GM12864 (cell line): ENCODE results near the gene TIRAP.

Experiments
- DNase-seq: peaks from one replicate; pipeline ENCODE4 v3.0.0-alpha.2; 2011; ENCODE audit warnings: low read depth
- H3K4me3 ChIP-seq: 2 replicates; pipeline ENCODE4 v1.5.1; 2011; ENCODE audit warnings: mild to moderate bottlenecking, low read depth, low read length, control low read depth
- CTCF ChIP-seq: IDR thresholded peaks from 2 replicates; pipeline ENCODE4 v1.5.1; 2011; ENCODE audit warnings: low read depth, mild to moderate bottlenecking, moderate library complexity, low read length, control low read depth, inconsistent platforms; ENCODE audit errors: missing control alignments

Gene TIRAP

GRCh38 chr11:126328938-126329643, 46.2 kb downstream of the TIRAP start:
- H3K4me3 ChIP-seq = no peak overlapping the region
- DNase-seq = no peak
- no peak for TF ChIP-seq CTCF

GRCh38 chr11:126329644-126330211, 46.8 kb downstream of the TIRAP start:
- no peak for TF ChIP-seq CTCF
- no peak overlapping the region for H3K4me3 ChIP-seq
- DNase-seq = no peak

- no peak for TF ChIP-seq CTCF
- H3K4me3 ChIP-seq = no peak overlapping the region
- DNase-seq = no peak
These were observed 48.4 kb downstream of the TIRAP start for GRCh38 chr11:126331286-126331685.

GRCh38 chr11:126332221-126332711, 49.4 kb downstream of the TIRAP start:
- DNase-seq = no peak
- H3K4me3 ChIP-seq = no peak overlapping the region
- TF ChIP-seq CTCF = no peak

- H3K4me3 ChIP-seq = no peak overlapping the region
- no peak for DNase-seq
- TF ChIP-seq CTCF = no peak
These were observed 50.2 kb downstream of the TIRAP start for GRCh38 chr11:126333142-126333541.

- no peak overlapping the region for H3K4me3 ChIP-seq
- TF ChIP-seq CTCF = no peak
- DNase-seq = no peak
These were observed 52.0 kb downstream of the TIRAP start for GRCh38 chr11:126334659-126335462.

- no peak overlapping the region for H3K4me3 ChIP-seq
- TF ChIP-seq CTCF = no peak
- DNase-seq = no peak
These were observed 52.5 kb downstream of the TIRAP start for GRCh38 chr11:126335463-126335760.
